ENCODE results near the gene SAPCD1. TPM values are rescaled to one million over a fixed set of nuclear protein-coding genes. Genes with fewer than 3 reads are reported as not detected.

Gene SAPCD1
- total RNA-seq, 1 experiment from 2014 or later, result not detected

- Histone ChIP-seq H3K4me3 (no peak overlapping the region), H3K9me3 (no peaks in the 10 kb centered on the region), H3K27me3 (no peaks in the 10 kb centered on the region), H3K36me3 (peaks cover 40% of the 10 kb centered on the region)
- no peak for DNase-seq
These were observed 24.2 kb upstream of the SAPCD1 start for GRCh38 chr6:31737991-31738979.

- Histone ChIP-seq H3K4me3 (peak within 1 kb of the TSS; percentile 69), H3K27me3 (no peaks in the 10 kb centered on the region), H3K9me3 (no peaks in the 10 kb centered on the region), H3K36me3 (peaks cover 27% of the 10 kb centered on the region)
- peak; percentile 96 for DNase-seq
These were observed 22.6 kb upstream of the SAPCD1 start, which contains the start of gene MSH5 for GRCh38 chr6:31739639-31740396. Gene MSH5 (plus strand): TSS chr6:31740005. CDS start chr6:31740467, 462 bp downstream.

- Histone ChIP-seq H3K36me3 (peaks cover 23% of the 10 kb centered on the region), H3K27me3 (no peaks in the 10 kb centered on the region), H3K4me3 (peak overlapping the region; percentile 69), H3K9me3 (no peaks in the 10 kb centered on the region)
- no peak for DNase-seq
These were observed 21.8 kb upstream of the SAPCD1 start for GRCh38 chr6:31740397-31741223.

GRCh38 chr6:31741815-31742214 is 20.6 kb upstream of the SAPCD1 start:
- Histone ChIP-seq H3K4me3 (no peak overlapping the region), H3K9me3 (no peaks in the 10 kb centered on the region), H3K27me3 (no peaks in the 10 kb centered on the region), H3K36me3 (peaks cover 28% of the 10 kb centered on the region)
- DNase-seq, result no peak

- no peak for DNase-seq
- Histone ChIP-seq H3K9me3 (no peaks in the 10 kb centered on the region), H3K4me3 (no peak overlapping the region), H3K27me3 (no peaks in the 10 kb centered on the region), H3K36me3 (peaks cover 29% of the 10 kb centered on the region)
These were observed 19.6 kb upstream of the SAPCD1 start for GRCh38 chr6:31742894-31743293.

- Histone ChIP-seq H3K36me3 (peaks cover 31% of the 10 kb centered on the region), H3K9me3 (no peaks in the 10 kb centered on the region), H3K4me3 (no peak overlapping the region), H3K27me3 (no peaks in the 10 kb centered on the region)
- DNase-seq, result no peak
These were observed 18.0 kb upstream of the SAPCD1 start for GRCh38 chr6:31744422-31744821.

- Histone ChIP-seq H3K36me3 (peaks cover 8% of the 10 kb centered on the region; the same call in 1 of the 2 replicates), H3K4me3 (no peak overlapping the region), H3K27me3 (no peaks in the 10 kb centered on the region), H3K9me3 (no peaks in the 10 kb centered on the region)
- DNase-seq, result no peak
These were observed 13.0 kb upstream of the SAPCD1 start for GRCh38 chr6:31749301-31750036.

GRCh38 chr6:31750411-31751022 is 11.9 kb upstream of the SAPCD1 start:
- no peak overlapping the region for H3K4me3 ChIP-seq
- H3K27me3 ChIP-seq, result no peaks in the 10 kb centered on the region
- H3K36me3 ChIP-seq, result peaks cover 8% of the 10 kb centered on the region; the same call in 1 of the 2 replicates
- H3K9me3 ChIP-seq, result no peaks in the 10 kb centered on the region
- DNase-seq, result no peak

GRCh38 chr6:31752739-31753319 is 9.6 kb upstream of the SAPCD1 start:
- peaks cover 2% of the 10 kb centered on the region; the same call in 1 of the 2 replicates for H3K36me3 ChIP-seq
- DNase-seq, result peak; percentile 51

GRCh38 chr6:31758281-31758680 is 4.2 kb upstream of the SAPCD1 start:
- no peaks in the 10 kb centered on the region for H3K36me3 ChIP-seq
- no peaks in the 10 kb centered on the region for H3K9me3 ChIP-seq
- H3K4me3 ChIP-seq, result no peak overlapping the region
- no peaks in the 10 kb centered on the region for H3K27me3 ChIP-seq
- no peak for DNase-seq

More at GRCh38 chr6:31752739-31753319, 9.6 kb upstream of the SAPCD1 start:
- H3K4me3 ChIP-seq, result no peak overlapping the region
- H3K27me3 ChIP-seq, result no peaks in the 10 kb centered on the region
- no peaks in the 10 kb centered on the region for H3K9me3 ChIP-seq

- no peak overlapping the region for H3K4me3 ChIP-seq
- no peaks in the 10 kb centered on the region for H3K27me3 ChIP-seq
- DNase-seq, result no peak
These were observed 1.7 kb upstream of the SAPCD1 start for GRCh38 chr6:31760790-31761189.

GRCh38 chr6:31761343-31761742 is 1.1 kb upstream of the SAPCD1 start:
- Histone ChIP-seq H3K9me3 (no peaks in the 10 kb centered on the region), H3K36me3 (no peaks in the 10 kb centered on the region), H3K27me3 (no peaks in the 10 kb centered on the region), H3K4me3 (no peak overlapping the region)
- no peak for DNase-seq

More at GRCh38 chr6:31760790-31761189, 1.7 kb upstream of the SAPCD1 start:
- Histone ChIP-seq H3K9me3 (no peaks in the 10 kb centered on the region), H3K36me3 (no peaks in the 10 kb centered on the region)

GRCh38 chr6:31762878-31763618 is 592 bp downstream of the SAPCD1 start:
- DNase-seq, result no peak
- Histone ChIP-seq H3K4me3 (no peak overlapping the region), H3K9me3 (no peaks in the 10 kb centered on the region), H3K36me3 (no peaks in the 10 kb centered on the region), H3K27me3 (no peaks in the 10 kb centered on the region)

- no peaks in the 10 kb centered on the region for H3K9me3 ChIP-seq
- H3K4me3 ChIP-seq, result no peak overlapping the region
- H3K36me3 ChIP-seq, result no peaks in the 10 kb centered on the region
- DNase-seq, result peak; percentile 19
- H3K27me3 ChIP-seq, result no peaks in the 10 kb centered on the region
These were observed 1.1 kb downstream of the SAPCD1 start for GRCh38 chr6:31763619-31763940.

GRCh38 chr6:31764198-31764597 is 1.7 kb downstream of the SAPCD1 start:
- H3K36me3 ChIP-seq, result no peaks in the 10 kb centered on the region
- no peak for DNase-seq
- no peak overlapping the region for H3K4me3 ChIP-seq
- no peaks in the 10 kb centered on the region for H3K27me3 ChIP-seq
- H3K9me3 ChIP-seq, result no peaks in the 10 kb centered on the region

Measured in MG63 (cell line).